Chondrocyte (in vitro differentiated cells): ENCODE measurements around the gene PPP4R2. TPM values are rescaled to one million over a fixed set of nuclear protein-coding genes. Genes with fewer than 3 reads are reported as not detected.
A peak's percentile ranks its signal among the peaks of the same experiment; 100 is the strongest.

ENCODE experiments used
- DNase-seq: peaks from one replicate; pipeline ENCODE4 v3.0.0; 2021; ENCODE audit warnings: mixed read lengths, low spot score
- H3K27ac Mint-ChIP-seq: one replicate; pipeline ENCODE4 v1.8.0; 2021; ENCODE audit warnings: mild to moderate bottlenecking, moderate library complexity, mixed read lengths; ENCODE audit not compliant: unreplicated experiment
- H3K27me3 Mint-ChIP-seq: 2 replicates; pipeline ENCODE4 v1.8.0; 2021; ENCODE audit warnings: low read depth, mixed read lengths
- H3K36me3 Mint-ChIP-seq: 2 replicates; pipeline ENCODE4 v1.8.0; 2021; ENCODE audit warnings: low read depth, mixed read lengths
- H3K4me1 Mint-ChIP-seq: 2 replicates; pipeline ENCODE4 v1.8.0; 2021; ENCODE audit warnings: low read depth, mild to moderate bottlenecking, mixed read lengths
- H3K4me3 Mint-ChIP-seq: one replicate; pipeline ENCODE4 v1.8.0; 2021; ENCODE audit warnings: mild to moderate bottlenecking, moderate library complexity, mixed read lengths; ENCODE audit not compliant: unreplicated experiment
- H3K9me3 Mint-ChIP-seq: 2 replicates; pipeline ENCODE4 v1.8.0; 2021; ENCODE audit warnings: low read depth, mixed read lengths
- long read RNA-seq: library from polyadenylated mRNA; stranded (forward); transcript quantifications from one replicate; pipeline ENCODE4 v2.0.0, GENCODE V29; 2021
- total RNA-seq: library from RNA; stranded (reverse); gene quantifications from 3 replicates; pipeline ENCODE4 v1.2.1, GENCODE V29; 2021
- TF ChIP-seq, protein P1 (sequence below): fragments of 200-600 bp; sonication (generic); IDR thresholded peaks from 2 replicates; pipeline ENCODE4 v1.5.0; 2021; ENCODE audit warnings: antibody characterized with exemption, mild to moderate bottlenecking, moderate library complexity

PPP4R2 gene, protein sequence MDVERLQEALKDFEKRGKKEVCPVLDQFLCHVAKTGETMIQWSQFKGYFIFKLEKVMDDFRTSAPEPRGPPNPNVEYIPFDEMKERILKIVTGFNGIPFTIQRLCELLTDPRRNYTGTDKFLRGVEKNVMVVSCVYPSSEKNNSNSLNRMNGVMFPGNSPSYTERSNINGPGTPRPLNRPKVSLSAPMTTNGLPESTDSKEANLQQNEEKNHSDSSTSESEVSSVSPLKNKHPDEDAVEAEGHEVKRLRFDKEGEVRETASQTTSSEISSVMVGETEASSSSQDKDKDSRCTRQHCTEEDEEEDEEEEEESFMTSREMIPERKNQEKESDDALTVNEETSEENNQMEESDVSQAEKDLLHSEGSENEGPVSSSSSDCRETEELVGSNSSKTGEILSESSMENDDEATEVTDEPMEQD
- 63.5 to 78.4 TPM (median 70.0 TPM) in 3 replicates for total RNA-seq
- long read RNA-seq, full-length matches to known transcripts, result 57 of 76 reads
- long read RNA-seq, partial matches to known transcripts, result 9 of 76 reads
- long read RNA-seq, other reads (novel, unspliced or antisense), result 10 of 76 reads

DNA sequence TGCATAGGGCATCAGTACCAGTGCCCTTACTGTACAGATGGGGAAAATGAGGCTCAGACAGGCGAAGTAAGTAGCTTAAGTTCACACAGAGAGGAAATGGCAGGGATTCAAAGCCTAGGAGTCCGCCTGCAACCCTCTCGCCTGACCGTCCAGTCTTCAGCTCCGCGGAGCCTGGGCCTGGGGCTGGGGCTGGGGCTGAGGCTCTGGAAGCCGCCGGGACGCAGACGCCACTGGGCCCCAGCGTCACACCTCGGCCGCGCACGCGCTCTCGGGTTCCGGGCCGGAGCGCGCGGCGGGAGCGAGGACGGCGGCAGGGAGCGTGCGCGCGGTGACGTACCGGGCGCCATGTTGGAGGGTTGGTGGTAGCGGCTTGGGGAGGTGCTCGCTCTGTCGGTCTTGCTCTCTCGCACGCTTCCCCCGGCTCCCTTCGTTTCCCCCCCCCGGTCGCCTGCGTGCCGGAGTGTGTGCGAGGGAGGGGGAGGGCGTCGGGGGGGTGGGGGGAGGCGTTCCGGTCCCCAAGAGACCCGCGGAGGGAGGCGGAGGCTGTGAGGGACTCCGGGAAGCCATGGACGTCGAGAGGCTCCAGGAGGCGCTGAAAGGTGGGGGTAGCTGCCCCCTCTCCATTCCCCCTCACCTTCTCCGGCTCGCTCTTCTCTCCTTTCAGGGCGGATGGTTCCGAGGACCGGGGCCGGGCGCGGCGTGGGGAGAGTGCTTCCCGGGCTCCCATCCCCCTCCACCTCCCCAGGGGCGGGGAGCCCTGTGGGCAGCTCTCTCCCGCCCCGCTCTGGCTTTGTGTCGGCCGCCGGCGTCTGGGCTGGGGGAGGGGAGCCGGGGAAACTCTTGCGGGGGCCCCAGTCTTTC lies at the start of gene PPP4R2:
Gene PPP4R2 (plus strand): TSS at position 339 of the 861 bp plus-strand sequence. CDS start 227 bp downstream, at position 566.
- H3K36me3 Mint-ChIP-seq, result peaks cover 7% of the 10 kb centered on the region
- H3K27ac Mint-ChIP-seq, result peak within 1 kb of the TSS; percentile 96

DNA sequence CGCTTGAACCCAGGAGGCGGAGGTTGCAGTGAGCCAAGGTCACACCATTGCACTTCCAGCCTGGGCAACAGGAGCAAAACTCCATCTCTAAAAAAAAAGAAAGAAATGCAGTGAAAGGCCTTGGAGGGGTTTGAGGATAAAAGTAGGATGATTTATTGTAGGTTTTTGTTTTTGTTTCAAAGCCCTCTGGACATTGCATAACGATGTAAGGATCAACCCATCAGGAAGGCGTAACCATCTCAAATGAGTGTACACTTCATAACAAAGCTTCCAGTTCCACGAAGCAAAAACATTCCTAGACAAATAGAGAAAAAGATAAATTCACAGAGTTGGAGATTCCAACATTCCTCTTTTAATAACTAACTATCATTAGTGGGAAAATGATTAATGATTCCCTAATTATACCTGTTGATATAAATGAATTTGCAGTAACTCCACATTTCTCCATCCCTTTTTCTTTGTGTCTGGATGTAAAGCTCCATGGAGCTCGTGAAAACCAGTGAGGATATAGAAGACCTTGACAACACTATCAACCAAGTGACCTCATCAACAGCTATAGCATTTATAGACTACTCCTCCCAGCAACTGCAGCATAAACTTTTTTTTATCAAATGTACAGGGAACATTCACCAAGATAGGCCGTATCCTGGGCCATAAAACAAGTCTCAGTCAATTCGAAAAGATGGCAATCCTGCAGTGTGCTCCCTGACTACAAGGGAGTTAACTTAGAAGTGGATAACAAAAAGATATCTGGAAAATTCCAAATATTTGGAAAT lies 48.7 kb upstream of the PPP4R2 start:
- Mint-ChIP-seq H3K27me3 (no peaks in the 10 kb centered on the region), H3K4me1 (peaks cover 16% of the 10 kb centered on the region), H3K27ac (no peak overlapping the region), H3K36me3 (peaks cover 9% of the 10 kb centered on the region), H3K9me3 (no peaks in the 10 kb centered on the region), H3K4me3 (no peak overlapping the region)
- no peak for DNase-seq
- TF ChIP-seq, protein P1, sequence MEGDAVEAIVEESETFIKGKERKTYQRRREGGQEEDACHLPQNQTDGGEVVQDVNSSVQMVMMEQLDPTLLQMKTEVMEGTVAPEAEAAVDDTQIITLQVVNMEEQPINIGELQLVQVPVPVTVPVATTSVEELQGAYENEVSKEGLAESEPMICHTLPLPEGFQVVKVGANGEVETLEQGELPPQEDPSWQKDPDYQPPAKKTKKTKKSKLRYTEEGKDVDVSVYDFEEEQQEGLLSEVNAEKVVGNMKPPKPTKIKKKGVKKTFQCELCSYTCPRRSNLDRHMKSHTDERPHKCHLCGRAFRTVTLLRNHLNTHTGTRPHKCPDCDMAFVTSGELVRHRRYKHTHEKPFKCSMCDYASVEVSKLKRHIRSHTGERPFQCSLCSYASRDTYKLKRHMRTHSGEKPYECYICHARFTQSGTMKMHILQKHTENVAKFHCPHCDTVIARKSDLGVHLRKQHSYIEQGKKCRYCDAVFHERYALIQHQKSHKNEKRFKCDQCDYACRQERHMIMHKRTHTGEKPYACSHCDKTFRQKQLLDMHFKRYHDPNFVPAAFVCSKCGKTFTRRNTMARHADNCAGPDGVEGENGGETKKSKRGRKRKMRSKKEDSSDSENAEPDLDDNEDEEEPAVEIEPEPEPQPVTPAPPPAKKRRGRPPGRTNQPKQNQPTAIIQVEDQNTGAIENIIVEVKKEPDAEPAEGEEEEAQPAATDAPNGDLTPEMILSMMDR, result no peak

More for the DNA sequence above, at the start of gene PPP4R2:
- no peaks in the 10 kb centered on the region for H3K9me3 Mint-ChIP-seq
- peaks cover 40% of the 10 kb centered on the region for H3K4me1 Mint-ChIP-seq
- H3K27me3 Mint-ChIP-seq, result no peaks in the 10 kb centered on the region
- TF ChIP-seq, protein P1, result peak; percentile 26
- DNase-seq, result peak; percentile 95
- H3K4me3 Mint-ChIP-seq, result peak within 1 kb of the TSS; percentile 77

DNA sequence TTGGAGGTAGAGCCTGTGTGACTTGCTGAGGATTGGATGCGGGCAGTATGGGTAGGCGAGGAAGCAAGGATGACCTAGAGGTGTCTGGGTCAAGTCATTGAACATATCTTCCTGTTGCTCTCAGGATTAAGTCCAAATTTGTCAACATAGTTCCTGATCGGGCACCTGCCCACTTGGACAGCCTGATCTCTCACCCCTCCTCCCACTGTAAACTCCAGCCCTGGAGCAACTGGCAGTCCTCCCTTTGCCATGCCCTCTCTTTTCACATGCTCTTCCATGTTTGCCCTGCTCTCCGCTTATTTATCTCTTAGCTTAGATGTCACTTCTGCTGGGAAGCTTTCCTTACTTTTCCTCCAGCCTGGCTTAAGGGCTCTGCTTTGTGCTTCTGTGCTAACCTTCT lies 47.6 kb upstream of the PPP4R2 start:
- H3K36me3 Mint-ChIP-seq, result peaks cover 9% of the 10 kb centered on the region
- no peaks in the 10 kb centered on the region for H3K27me3 Mint-ChIP-seq
- H3K9me3 Mint-ChIP-seq, result no peaks in the 10 kb centered on the region
- no peak for DNase-seq
- H3K4me1 Mint-ChIP-seq, result peaks cover 19% of the 10 kb centered on the region
- TF ChIP-seq, protein P1, result no peak
- no peak overlapping the region for H3K27ac Mint-ChIP-seq
- H3K4me3 Mint-ChIP-seq, result no peak overlapping the region

DNA sequence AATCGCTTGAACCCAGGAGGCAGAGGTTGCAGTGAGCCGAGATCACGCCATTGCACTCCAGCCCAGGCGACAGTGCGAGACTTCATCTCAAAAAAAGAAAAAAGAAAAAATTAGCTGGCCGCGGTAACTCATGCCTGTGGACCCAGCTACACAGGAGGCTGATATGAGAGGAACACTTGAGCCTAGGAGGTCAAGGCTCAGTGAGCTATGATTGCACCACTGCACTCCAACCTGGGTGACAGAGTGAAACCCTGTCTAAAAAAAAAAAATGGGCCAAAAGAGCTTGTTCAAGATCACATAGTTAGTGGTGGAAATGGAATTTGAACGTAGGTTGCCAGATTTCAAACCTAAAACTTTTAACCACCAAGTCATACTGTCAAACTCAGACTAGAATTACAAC lies 46.2 kb upstream of the PPP4R2 start:
- Mint-ChIP-seq H3K4me1 (peaks cover 17% of the 10 kb centered on the region), H3K4me3 (no peak overlapping the region), H3K36me3 (peaks cover 13% of the 10 kb centered on the region), H3K27me3 (no peaks in the 10 kb centered on the region), H3K9me3 (no peaks in the 10 kb centered on the region), H3K27ac (no peak overlapping the region)
- DNase-seq, result no peak
- TF ChIP-seq, protein P1, result no peak
